HepG2 (cell line): ENCODE data around the gene UBAC1. TPM values are rescaled to one million over a fixed set of nuclear protein-coding genes. Genes with fewer than 3 reads are reported as not detected.

ENCODE experiments used
- ATF6 ChIP-seq: sonication (generic); formaldehyde crosslinking; conservative IDR thresholded peaks from 2 replicates; pipeline ENCODE4 v1.4.0; 2020; ENCODE audit warnings: missing genetic modification reagents
- BATF2 ChIP-seq: sonication (generic); formaldehyde crosslinking; IDR thresholded peaks from 2 replicates; pipeline ENCODE4 v1.8.0; 2022; ENCODE audit warnings: mild to moderate bottlenecking, missing genetic modification reagents, moderate library complexity
- DNMT3B ChIP-seq: conservative IDR thresholded peaks from 2 replicates; pipeline ENCODE4 v1.6.1; 2016; ENCODE audit warnings: missing biosample characterization, control low read depth
- GFI1 ChIP-seq: sonication (generic); formaldehyde crosslinking; IDR thresholded peaks from 2 replicates; pipeline ENCODE4 v1.5.0; 2020; ENCODE audit warnings: missing genetic modification reagents, mild to moderate bottlenecking, borderline replicate concordance
- HOXA3 ChIP-seq: sonication (generic); formaldehyde crosslinking; IDR thresholded peaks from 2 replicates; pipeline ENCODE4 v1.5.0; 2020; ENCODE audit warnings: missing genetic modification reagents
- IKZF5 ChIP-seq: IDR thresholded peaks from 2 replicates; pipeline ENCODE4 v1.6.1; 2018; ENCODE audit warnings: missing genetic modification reagents, mild to moderate bottlenecking, missing compliant biosample characterization
- KMT2A ChIP-seq: sonication (generic); formaldehyde crosslinking; IDR thresholded peaks from 2 replicates; pipeline ENCODE4 v1.4.0; 2020; ENCODE audit warnings: missing genetic modification reagents
- LBX2 ChIP-seq: sonication (generic); formaldehyde crosslinking; IDR thresholded peaks from 2 replicates; pipeline ENCODE4 v1.5.0; 2020; ENCODE audit warnings: missing genetic modification reagents, mild to moderate bottlenecking, borderline replicate concordance
- MIXL1 ChIP-seq: IDR thresholded peaks from 2 replicates; pipeline ENCODE4 v1.6.1; 2016
- NFIB ChIP-seq: sonication (generic); formaldehyde crosslinking; IDR thresholded peaks from 2 replicates; pipeline ENCODE4 v1.9.0; 2021; ENCODE audit warnings: missing genetic modification reagents, mild to moderate bottlenecking, borderline replicate concordance
- NFRKB ChIP-seq: fragments of 450-650 bp; IDR thresholded peaks from 2 replicates; pipeline ENCODE4 v1.6.1; 2017
- PATZ1 ChIP-seq: sonication (generic); formaldehyde crosslinking; IDR thresholded peaks from 2 replicates; pipeline ENCODE4 v1.4.0; 2020; ENCODE audit warnings: missing genetic modification reagents
- RORA ChIP-seq: sonication (generic); formaldehyde crosslinking; IDR thresholded peaks from 2 replicates; pipeline ENCODE4 v1.5.0; 2020; ENCODE audit warnings: mild to moderate bottlenecking, missing genetic modification reagents, moderate library complexity
- TARDBP ChIP-seq: sonication (generic); formaldehyde crosslinking; IDR thresholded peaks from 2 replicates; pipeline ENCODE4 v1.8.0; 2022; ENCODE audit warnings: mild to moderate bottlenecking, missing genetic modification reagents
- THAP7 ChIP-seq: sonication (generic); formaldehyde crosslinking; IDR thresholded peaks from 2 replicates; pipeline ENCODE4 v1.8.1; 2023; ENCODE audit warnings: mild to moderate bottlenecking, missing genetic modification reagents
- U2AF2 ChIP-seq: fragments of 200-400 bp; formaldehyde crosslinking; IDR thresholded peaks from 2 replicates; pipeline ENCODE4 v1.6.1; 2017; ENCODE audit warnings: low read depth, mild to moderate bottlenecking, low read length
- YEATS4 ChIP-seq: sonication (generic); formaldehyde crosslinking; IDR thresholded peaks from 2 replicates; pipeline ENCODE4 v1.4.0; 2020; ENCODE audit warnings: missing genetic modification reagents, borderline replicate concordance
- ZBTB39 ChIP-seq: sonication (generic); formaldehyde crosslinking; IDR thresholded peaks from 2 replicates; pipeline ENCODE4 v1.5.0; 2020; ENCODE audit warnings: missing genetic modification reagents
- ZNF282 ChIP-seq: fragments of 450-650 bp; IDR thresholded peaks from 2 replicates; pipeline ENCODE4 v1.6.1; 2018; ENCODE audit not compliant: partially characterized antibody
- ZNF484 ChIP-seq: sonication (generic); formaldehyde crosslinking; IDR thresholded peaks from 2 replicates; pipeline ENCODE4 v1.5.1; 2020; ENCODE audit warnings: mild to moderate bottlenecking, low read depth, missing genetic modification reagents, borderline replicate concordance
- ZNF607 ChIP-seq: sonication (generic); formaldehyde crosslinking; IDR thresholded peaks from 2 replicates; pipeline ENCODE4 v1.5.1; 2020; ENCODE audit warnings: missing genetic modification reagents, mild to moderate bottlenecking, borderline replicate concordance
- ZNF713 ChIP-seq: sonication (generic); formaldehyde crosslinking; IDR thresholded peaks from 2 replicates; pipeline ENCODE4 v1.4.0; 2020; ENCODE audit warnings: mild to moderate bottlenecking, missing genetic modification reagents
- polyA plus RNA-seq, 8 experiments: library from polyadenylated mRNA; depleted of rRNA in 3 of 8; stranded (reverse) in 7 of 8; unstranded in 1 of 8; fragments of >200 nt; fragmentation: Illumina TruSeq in 4 of 8; extraction: Trizol in 4 of 8; gene quantifications; 2 replicates each; pipeline versions ENCODE4 v1.2.1 to v1.2.3, GENCODE V29; 2011 to 2016; ENCODE audit warnings: low read depth in 4 of 8, missing spikeins in 1 of 8, mixed read lengths in 1 of 8; ENCODE audit not compliant: insufficient read depth in 1 of 8
- total RNA-seq, 5 experiments: library from RNA; depleted of rRNA; stranded (reverse); fragments of >200 nt; fragmentation: Illumina TruSeq; extraction: Trizol; gene quantifications; 2 replicates each; pipeline ENCODE4 v1.2.3, GENCODE V29; 2016; ENCODE audit warnings: low read depth in 1 of 5

The UBAC1 gene
- total and polyA plus RNA-seq, 2 of the 13 experiments (the other 11 are each of a cell fraction or from before 2014, with no cell fraction given), result 32.2 to 34.1 TPM

- TF ChIP-seq ZBTB39 (CRISPR knock-in tag) (peak; percentile 81; the same call in 1 of the 2 replicates), YEATS4 (CRISPR knock-in tag) (peak; percentile 74; the same call in 1 of the 2 replicates), NFRKB (no peak), HOXA3 (CRISPR knock-in tag) (peak; percentile 86), NFIB (CRISPR knock-in tag) (no peak; the same call in 1 of the 2 replicates), ATF6 (CRISPR knock-in tag) (peak; percentile 99), GFI1 (CRISPR knock-in tag) (peak; percentile 79; the same call in 1 of the 2 replicates), KMT2A (CRISPR knock-in tag) (peak; percentile 71; the same call in 1 of the 2 replicates), IKZF5 (CRISPR knock-in tag) (peak; percentile 97), ZNF713 (peak; percentile 94), LBX2 (CRISPR knock-in tag) (peak; percentile 97), ZNF607 (CRISPR knock-in tag) (peak; percentile 99), TARDBP (CRISPR knock-in tag) (0 out of 2 replicates have a peak, but pooled peaks have one; percentile 47), ZNF484 (CRISPR knock-in tag) (peak; percentile 90; the same call in 1 of the 2 replicates), RORA (0 out of 2 replicates have a peak, but pooled peaks have one; percentile 51), ZNF282 (no peak), BATF2 (CRISPR knock-in tag) (peak; percentile 97), MIXL1 (peak; percentile 88), DNMT3B (CRISPR knock-in tag) (peak; percentile 100), U2AF2 (no peak), THAP7 (peak; percentile 97; the same call in 1 of the 2 replicates), PATZ1 (CRISPR knock-in tag) (peak; percentile 84)
These were observed 10.7 kb upstream of the UBAC1 start (continued) for GRCh38 chr9:135971892-135972291.
